Measurements from ENCODE around the gene GLI3. TPM values are rescaled to one million over a fixed set of nuclear protein-coding genes. Genes with fewer than 3 reads are reported as not detected.

The GLI3 gene
- polyA plus RNA-seq, 6 donors from 2014 or later: not detected

- Mint-ChIP-seq H3K4me3 (no peak overlapping the region), H3K4me1 (no peaks in the 10 kb centered on the region), H3K9me3 (no peaks in the 10 kb centered on the region), H3K27me3 (peaks cover 0 to 9% (median 0%) of the 10 kb centered on the region in 3 donors), H3K36me3 (no peaks in the 10 kb centered on the region), H3K27ac (no peak overlapping the region)
- ATAC-seq (ENCODE audit: low read depth in 2 of 2): no peak
- DNase-seq: no peak
These were observed 80.6 kb downstream of the GLI3 start for GRCh38 chr7:42156291-42156865.

GRCh38 chr7:42155584-42156290 is 81.3 kb downstream of the GLI3 start:
- Mint-ChIP-seq H3K36me3 (no peaks in the 10 kb centered on the region), H3K9me3 (no peaks in the 10 kb centered on the region), H3K4me1 (no peaks in the 10 kb centered on the region), H3K4me3 (no peak overlapping the region), H3K27ac (no peak overlapping the region), H3K27me3 (peaks cover 0 to 9% (median 0%) of the 10 kb centered on the region in 3 donors)
- DNase-seq (no peak), ATAC-seq (ENCODE audit: low read depth in 2 of 2) (no peak)

GRCh38 chr7:42154173-42154572 is 82.8 kb downstream of the GLI3 start:
- no peak overlapping the region for H3K4me3 Mint-ChIP-seq
- no peaks in the 10 kb centered on the region for H3K36me3 Mint-ChIP-seq
- DNase-seq (no peak), ATAC-seq (ENCODE audit: low read depth in 2 of 2) (no peak)
- no peak overlapping the region for H3K27ac Mint-ChIP-seq
- H3K27me3 Mint-ChIP-seq: peaks cover 0 to 9% (median 0%) of the 10 kb centered on the region in 3 donors
- no peaks in the 10 kb centered on the region for H3K4me1 Mint-ChIP-seq
- H3K9me3 Mint-ChIP-seq: no peaks in the 10 kb centered on the region

- H3K4me1 Mint-ChIP-seq: no peaks in the 10 kb centered on the region
- peaks cover 0 to 13% (median 0%) of the 10 kb centered on the region in 3 donors for H3K27me3 Mint-ChIP-seq
- no peak overlapping the region for H3K27ac Mint-ChIP-seq
- H3K36me3 Mint-ChIP-seq: no peaks in the 10 kb centered on the region
- no peak for DNase-seq
- no peak overlapping the region for H3K4me3 Mint-ChIP-seq
- H3K9me3 Mint-ChIP-seq: no peaks in the 10 kb centered on the region
- ATAC-seq (ENCODE audit: low read depth in 2 of 2): no peak
These were observed 84.4 kb downstream of the GLI3 start for GRCh38 chr7:42152329-42153205.

DNA sequence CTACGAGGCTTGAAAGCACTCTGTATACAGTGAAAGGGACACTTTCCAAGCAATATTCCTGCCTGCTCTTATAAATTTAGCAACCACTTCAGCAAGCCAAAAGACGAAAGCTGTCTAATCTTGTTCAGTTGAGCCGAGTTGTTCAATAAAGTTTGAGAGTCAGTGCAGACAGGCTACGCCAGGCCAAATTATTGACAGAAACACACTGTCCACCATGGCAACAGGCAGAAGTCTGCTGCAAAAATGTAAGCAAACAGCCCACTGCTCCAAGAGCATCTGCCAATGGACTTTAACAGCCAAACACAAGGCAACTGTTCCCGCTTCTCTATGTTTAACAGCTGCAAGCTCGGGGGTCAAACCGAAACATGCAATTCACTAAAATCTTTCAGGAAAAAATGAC is 85.7 kb downstream of the GLI3 start:
- ATAC-seq (ENCODE audit: low read depth in 2 of 2) (no peak), DNase-seq (no peak)
- Mint-ChIP-seq H3K36me3 (no peaks in the 10 kb centered on the region), H3K4me1 (no peaks in the 10 kb centered on the region), H3K27me3 (peaks cover 0 to 13% (median 3%) of the 10 kb centered on the region in 3 donors), H3K9me3 (no peaks in the 10 kb centered on the region), H3K27ac (no peak overlapping the region), H3K4me3 (no peak overlapping the region)

GRCh38 chr7:42145539-42145938 is 91.5 kb downstream of the GLI3 start:
- no peaks in the 10 kb centered on the region for H3K9me3 Mint-ChIP-seq
- H3K36me3 Mint-ChIP-seq: no peaks in the 10 kb centered on the region
- DNase-seq (no peak), ATAC-seq (ENCODE audit: low read depth in 2 of 2) (no peak)
- H3K27ac Mint-ChIP-seq: no peak overlapping the region
- no peak overlapping the region for H3K4me3 Mint-ChIP-seq
- H3K27me3 Mint-ChIP-seq: peaks cover 9 to 13% (median 11%) of the 10 kb centered on the region in 3 donors
- no peaks in the 10 kb centered on the region for H3K4me1 Mint-ChIP-seq

GRCh38 chr7:42144604-42145003 is 92.4 kb downstream of the GLI3 start:
- H3K4me3 Mint-ChIP-seq: no peak overlapping the region
- no peaks in the 10 kb centered on the region for H3K9me3 Mint-ChIP-seq
- ATAC-seq (ENCODE audit: low read depth in 2 of 2): no peak
- H3K36me3 Mint-ChIP-seq: no peaks in the 10 kb centered on the region
- peaks cover 9 to 19% (median 17%) of the 10 kb centered on the region in 3 donors for H3K27me3 Mint-ChIP-seq
- H3K27ac Mint-ChIP-seq: no peak overlapping the region
- no peak for DNase-seq
- no peaks in the 10 kb centered on the region for H3K4me1 Mint-ChIP-seq

DNA sequence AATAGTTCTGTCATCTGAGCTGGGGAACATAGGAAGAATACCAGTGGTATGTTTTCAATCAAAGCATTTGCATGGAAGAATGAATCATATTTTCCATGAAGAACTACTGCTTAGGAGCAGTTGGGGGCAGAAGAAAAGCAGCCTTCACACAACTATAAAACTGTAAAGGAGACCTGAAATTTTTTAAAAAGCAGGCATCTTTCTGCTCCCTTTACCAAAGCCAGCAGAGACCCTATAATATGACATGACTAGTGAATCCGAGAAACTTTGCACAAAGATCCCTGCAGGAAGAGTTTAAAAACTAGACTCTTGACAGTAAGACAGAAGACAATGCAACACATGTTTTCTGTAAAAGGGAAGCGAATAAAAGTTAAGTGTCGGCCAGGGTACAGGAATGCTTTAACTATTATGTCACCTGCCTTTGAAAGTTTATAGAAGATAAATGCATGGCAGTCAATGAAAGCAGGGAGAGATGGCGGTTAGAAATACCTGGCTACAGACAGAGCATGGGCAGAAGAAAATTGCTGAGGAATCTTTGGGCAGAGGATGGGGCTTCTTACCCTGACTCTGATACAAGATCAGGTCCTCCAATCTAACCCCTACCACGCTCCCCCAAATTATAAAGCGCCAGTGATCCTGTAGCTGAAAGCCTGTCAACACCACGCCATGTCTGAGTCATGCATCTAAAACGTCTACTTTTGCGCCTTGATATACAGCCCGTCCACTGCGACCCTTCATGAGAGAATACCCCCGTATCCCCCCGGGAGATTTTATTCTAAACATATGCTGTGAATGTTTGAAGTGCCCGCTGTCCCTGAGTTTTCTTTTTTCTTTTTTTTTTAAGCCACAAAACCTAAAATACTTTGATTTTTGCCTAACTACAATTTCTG is 93.1 kb downstream of the GLI3 start:
- ATAC-seq (ENCODE audit: low read depth in 2 of 2) (no peak), DNase-seq (no peak)
- Mint-ChIP-seq H3K9me3 (no peaks in the 10 kb centered on the region), H3K27ac (no peak overlapping the region), H3K4me1 (no peaks in the 10 kb centered on the region), H3K36me3 (no peaks in the 10 kb centered on the region), H3K27me3 (peaks cover 8 to 19% (median 17%) of the 10 kb centered on the region in 3 donors), H3K4me3 (no peak overlapping the region)

DNA sequence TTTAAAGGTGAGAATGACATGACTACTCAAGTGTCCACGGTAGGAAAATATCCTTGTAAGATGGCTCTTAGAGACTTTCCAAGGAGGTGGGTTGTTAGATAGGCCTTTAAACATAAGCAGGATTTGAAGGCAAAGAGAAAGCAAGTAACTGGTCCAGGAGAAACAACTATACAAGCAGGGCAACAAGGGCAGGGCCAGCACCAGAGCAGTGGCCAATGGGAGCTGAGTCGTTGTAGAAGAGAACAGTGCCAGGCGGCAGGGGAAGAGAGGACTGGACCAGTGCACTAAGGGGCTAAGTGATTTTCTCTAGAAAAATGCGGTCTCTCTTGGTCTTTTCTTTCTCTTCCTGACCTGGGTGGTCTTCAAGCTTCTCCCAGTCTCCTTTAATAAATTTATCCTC is 94.9 kb downstream of the GLI3 start:
- no peaks in the 10 kb centered on the region for H3K9me3 Mint-ChIP-seq
- H3K36me3 Mint-ChIP-seq: no peaks in the 10 kb centered on the region
- ATAC-seq (ENCODE audit: low read depth in 2 of 2): no peak
- H3K4me3 Mint-ChIP-seq: no peak overlapping the region
- DNase-seq: no peak
- no peaks in the 10 kb centered on the region for H3K4me1 Mint-ChIP-seq
- H3K27ac Mint-ChIP-seq: no peak overlapping the region
- peaks cover 9 to 19% (median 17%) of the 10 kb centered on the region in 3 donors for H3K27me3 Mint-ChIP-seq

DNA sequence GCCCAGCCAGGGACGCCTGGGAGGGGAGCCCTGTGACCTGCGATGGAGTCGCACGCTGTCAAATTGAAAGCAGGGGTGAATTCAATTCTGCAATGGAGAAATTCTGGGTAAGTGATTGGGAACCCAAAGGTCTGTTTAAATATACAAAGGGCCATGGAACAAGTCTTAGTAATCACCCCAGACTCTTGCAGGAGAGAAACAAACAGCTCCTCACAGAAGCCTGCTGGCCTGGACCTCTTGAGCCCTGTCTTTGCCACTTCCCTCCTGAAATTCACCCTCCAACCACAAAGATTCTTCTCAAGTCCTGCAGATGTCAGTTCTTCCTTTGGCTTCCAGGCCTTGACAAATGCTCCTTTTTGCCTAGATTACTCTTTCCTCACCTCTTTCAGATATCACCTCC is 97.3 kb downstream of the GLI3 start:
- Mint-ChIP-seq H3K4me3 (no peak overlapping the region), H3K36me3 (no peaks in the 10 kb centered on the region), H3K9me3 (no peaks in the 10 kb centered on the region), H3K27me3 (peaks cover 17 to 21% (median 20%) of the 10 kb centered on the region in 3 donors), H3K4me1 (no peaks in the 10 kb centered on the region), H3K27ac (no peak overlapping the region)
- ATAC-seq (ENCODE audit: low read depth in 2 of 2) (no peak), DNase-seq (no peak)

DNA sequence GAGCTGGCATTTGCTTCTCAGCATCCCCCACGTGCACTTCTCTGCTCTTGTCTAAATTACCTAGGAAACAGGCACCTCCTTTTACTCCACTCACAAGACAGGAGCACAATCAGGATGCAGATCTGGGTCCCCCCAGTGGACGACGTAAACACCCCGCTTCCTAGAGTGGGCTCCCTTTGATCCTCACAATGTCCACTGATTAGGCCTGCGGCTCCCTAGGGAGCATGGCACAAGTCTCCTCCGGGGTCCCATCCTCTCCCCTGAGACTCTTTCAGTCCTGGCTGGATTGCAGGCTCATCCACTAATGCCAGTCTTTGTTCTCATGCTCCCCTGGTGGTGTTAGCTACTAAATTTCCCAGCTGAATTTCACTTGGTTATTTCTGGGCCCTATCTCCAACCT is 98.3 kb downstream of the GLI3 start:
- no peak overlapping the region for H3K4me3 Mint-ChIP-seq
- no peak overlapping the region for H3K27ac Mint-ChIP-seq
- ATAC-seq (ENCODE audit: low read depth in 2 of 2): no peak
- no peak for DNase-seq
- peaks cover 17 to 21% (median 20%) of the 10 kb centered on the region in 3 donors for H3K27me3 Mint-ChIP-seq
- no peaks in the 10 kb centered on the region for H3K36me3 Mint-ChIP-seq
- H3K4me1 Mint-ChIP-seq: no peaks in the 10 kb centered on the region
- no peaks in the 10 kb centered on the region for H3K9me3 Mint-ChIP-seq

- Mint-ChIP-seq H3K27me3 (peaks cover 17 to 21% (median 20%) of the 10 kb centered on the region in 3 donors), H3K9me3 (no peaks in the 10 kb centered on the region), H3K27ac (no peak overlapping the region), H3K36me3 (no peaks in the 10 kb centered on the region), H3K4me1 (no peaks in the 10 kb centered on the region), H3K4me3 (no peak overlapping the region)
- ATAC-seq (ENCODE audit: low read depth in 2 of 2): no peak
- DNase-seq: no peak
These were observed 99.1 kb downstream of the GLI3 start for GRCh38 chr7:42137941-42138340.

- H3K27ac Mint-ChIP-seq: peak overlapping the region in 1 of 6 donors; percentile 24
- H3K36me3 Mint-ChIP-seq: no peaks in the 10 kb centered on the region
- ATAC-seq (ENCODE audit: low read depth in 2 of 2) (no peak), DNase-seq (no peak)
- no peak overlapping the region for H3K4me3 Mint-ChIP-seq
- H3K4me1 Mint-ChIP-seq: no peaks in the 10 kb centered on the region
- H3K9me3 Mint-ChIP-seq: no peaks in the 10 kb centered on the region
- peaks cover 17 to 21% (median 20%) of the 10 kb centered on the region in 3 donors for H3K27me3 Mint-ChIP-seq
These were observed 99.6 kb downstream of the GLI3 start for GRCh38 chr7:42137431-42137830.
